T follicular helper cell (primary cell): Measurements from ENCODE around the gene NPAS2.

ENCODE experiments used
- DNase-seq: peaks from one replicate; pipeline ENCODE4 v3.0.0-alpha.2; 2020; ENCODE audit warnings: low read depth

NPAS2 gene

GRCh38 chr2:100821911-100822265 lies 1.9 kb downstream of the NPAS2 start:
- DNase-seq, result no peak

GRCh38 chr2:100822587-100823248 lies 2.8 kb downstream of the NPAS2 start:
- DNase-seq, result no peak

DNA sequence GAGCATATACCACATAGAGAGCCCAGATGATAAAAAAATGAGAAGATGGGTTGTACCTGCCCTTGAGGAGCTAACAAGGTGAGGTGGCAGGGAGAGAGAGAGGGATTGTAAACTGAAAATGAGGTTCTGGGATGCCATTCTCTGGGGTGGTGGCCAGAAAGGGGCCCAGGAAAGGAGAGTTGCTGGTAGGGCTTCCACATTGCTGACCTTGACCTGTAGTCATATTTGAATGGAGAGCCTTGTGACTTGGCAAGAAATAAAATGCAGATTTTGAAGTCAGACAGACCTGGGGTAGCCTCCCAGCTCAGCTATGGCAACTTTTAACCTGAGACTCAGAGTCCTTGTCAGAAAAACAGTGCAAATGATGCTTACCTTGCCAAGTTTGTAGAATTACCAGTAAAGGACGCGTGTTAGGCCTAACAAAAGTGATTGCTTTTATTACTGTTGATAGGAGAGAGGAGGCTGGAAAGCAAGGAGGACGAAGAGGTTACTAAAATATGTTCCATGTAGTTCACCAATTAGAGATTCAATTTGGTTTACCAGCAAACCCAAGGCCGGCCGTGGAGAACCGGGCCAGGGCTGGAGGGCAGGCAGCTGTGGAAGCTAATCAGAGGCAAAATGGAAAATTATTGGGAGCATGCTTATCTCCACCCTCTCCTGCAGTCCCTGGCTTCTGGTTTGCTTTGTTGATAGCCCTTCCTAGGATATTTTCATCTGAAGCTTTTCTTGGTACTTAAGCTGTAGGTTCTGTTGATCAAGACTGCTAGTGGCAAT lies 3.9 kb downstream of the NPAS2 start:
- no peak for DNase-seq

GRCh38 chr2:100824842-100825241 lies 4.9 kb downstream of the NPAS2 start:
- DNase-seq, result no peak

DNA sequence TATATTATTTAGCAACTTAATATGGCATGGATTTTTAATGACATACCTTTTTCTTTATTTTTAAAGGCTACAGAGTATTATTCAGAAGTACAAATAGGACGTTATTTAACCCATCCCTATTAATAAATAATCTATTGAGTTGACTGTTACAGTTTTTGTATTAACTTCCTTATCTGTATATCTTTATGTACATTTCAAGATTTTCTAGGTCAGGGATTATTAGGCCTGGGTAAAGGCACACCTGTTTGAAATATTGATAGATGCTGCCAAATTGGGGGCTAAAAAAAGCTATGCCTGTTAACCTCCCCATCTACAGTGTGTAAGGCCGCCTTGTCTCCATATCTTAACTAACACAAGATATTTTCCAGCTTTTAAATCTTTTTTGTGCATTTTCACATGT lies 6.6 kb downstream of the NPAS2 start:
- no peak for DNase-seq

DNA sequence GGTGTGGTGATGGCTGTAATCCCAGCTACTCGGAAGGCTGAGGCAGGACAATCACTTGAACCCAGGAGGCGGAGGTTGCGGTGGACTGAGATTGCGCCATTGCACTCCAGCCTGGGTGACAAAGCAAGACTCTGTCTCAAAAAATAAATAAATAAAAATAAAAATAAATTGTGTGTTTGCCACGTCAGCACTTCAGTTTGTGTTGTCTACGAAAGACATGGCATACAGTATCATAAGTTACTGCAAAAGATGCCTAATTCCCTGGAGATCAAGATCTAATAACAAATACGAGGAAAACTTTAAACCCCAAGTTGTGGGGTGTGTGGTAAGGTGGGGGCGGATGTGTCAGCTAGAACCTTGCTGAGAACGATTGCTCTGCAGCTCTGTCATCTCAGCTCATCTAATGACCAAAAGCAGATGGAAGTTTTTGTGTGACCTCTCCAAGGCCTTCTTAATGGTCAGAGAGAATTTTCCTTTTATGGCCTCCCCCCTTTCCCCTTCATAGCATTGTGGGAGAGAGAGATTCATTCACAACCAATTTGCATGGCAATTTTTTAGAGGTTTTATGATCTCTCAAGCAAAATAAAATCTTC lies 11.3 kb downstream of the NPAS2 start:
- no peak for DNase-seq

GRCh38 chr2:100831831-100832230 lies 11.9 kb downstream of the NPAS2 start:
- no peak for DNase-seq

- no peak for DNase-seq
These were observed 12.9 kb downstream of the NPAS2 start for GRCh38 chr2:100832885-100833284.

- no peak for DNase-seq
These were observed 13.4 kb downstream of the NPAS2 start for GRCh38 chr2:100833331-100833730.

DNA sequence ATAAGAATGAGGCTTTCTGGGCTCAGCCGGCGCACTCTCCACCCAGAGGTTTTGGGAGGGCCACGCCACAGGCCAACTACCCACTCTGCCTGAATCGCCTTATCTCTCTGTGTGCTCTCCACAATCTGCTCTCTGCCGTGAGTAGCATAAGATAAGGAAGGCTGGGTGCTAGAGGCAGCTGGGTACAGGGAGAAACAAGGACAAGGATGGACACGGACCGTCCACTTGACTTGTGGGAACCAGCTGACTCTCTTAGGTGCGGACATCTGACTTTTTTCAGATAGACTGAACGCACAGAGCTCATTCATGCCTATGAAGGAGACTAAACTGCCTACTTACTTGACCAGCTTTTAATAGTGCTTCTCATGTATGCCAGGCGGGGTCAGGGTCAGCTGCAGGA lies 14.3 kb downstream of the NPAS2 start:
- DNase-seq, result no peak

DNA sequence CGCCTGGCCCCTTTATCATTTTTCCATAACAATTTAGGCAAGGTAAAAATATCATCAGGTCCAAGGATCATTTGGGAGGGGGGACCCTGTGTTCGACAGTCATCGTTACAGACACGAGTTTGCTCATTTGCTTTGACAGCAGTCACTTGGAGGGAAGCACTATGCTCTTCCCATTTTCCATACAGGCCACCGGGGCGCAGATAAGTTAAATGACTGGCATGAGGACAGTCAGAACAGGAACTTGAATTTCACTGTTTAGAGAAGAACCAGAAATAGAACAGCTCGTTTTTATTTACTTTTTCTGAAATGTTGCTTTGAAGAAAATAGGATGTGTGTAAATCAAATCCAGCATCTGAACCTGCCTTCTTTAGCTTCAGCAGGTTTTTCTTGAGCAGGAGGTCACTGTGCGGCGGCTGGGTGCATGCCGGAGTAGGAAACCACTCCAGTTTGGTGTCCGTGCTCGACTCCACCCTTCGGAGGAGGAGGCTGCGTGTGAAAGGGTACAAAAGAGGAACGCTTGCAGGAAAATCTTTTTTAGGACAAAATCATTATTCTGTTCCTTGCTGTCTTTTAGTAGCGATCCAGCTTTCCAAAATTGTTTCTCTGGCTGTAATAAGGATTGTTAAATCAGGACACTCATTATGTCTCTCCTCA lies 15.2 kb downstream of the NPAS2 start:
- no peak for DNase-seq

- DNase-seq, result no peak
These were observed 20.6 kb downstream of the NPAS2 start for GRCh38 chr2:100840519-100840918.

DNA sequence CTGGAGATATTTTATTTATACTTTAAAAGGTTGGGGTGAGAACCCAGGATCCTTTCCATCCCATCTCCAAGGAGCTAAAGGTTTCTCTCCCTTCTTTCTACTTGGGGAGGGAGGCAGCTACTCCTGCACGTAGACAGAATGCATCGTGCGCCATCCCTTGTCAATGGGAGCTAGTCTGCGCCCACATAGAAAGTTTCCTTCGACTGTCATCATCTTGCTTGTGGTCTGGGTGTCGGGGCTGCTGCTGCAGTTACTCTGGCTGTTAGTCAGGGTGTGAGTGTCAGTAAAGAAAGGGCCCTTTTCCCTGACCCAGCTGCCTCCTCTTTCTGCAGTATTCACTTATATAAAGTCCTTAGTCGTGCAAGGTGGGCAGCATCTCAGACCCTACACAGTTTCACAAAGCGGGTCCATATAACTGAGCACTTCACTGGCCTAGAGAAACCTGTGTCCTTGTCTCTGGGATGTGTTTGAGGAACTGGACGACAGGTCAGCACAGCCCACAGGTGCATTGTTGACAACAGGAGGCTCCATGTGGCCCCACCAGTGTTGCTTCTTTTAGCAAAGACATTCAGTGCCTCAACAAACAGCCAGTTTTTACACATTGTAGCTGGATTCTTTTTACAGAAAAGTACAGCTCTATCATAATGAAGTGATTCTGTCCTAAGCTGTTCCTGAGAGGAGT lies 22.4 kb downstream of the NPAS2 start:
- no peak for DNase-seq

- DNase-seq, result no peak
These were observed 24.6 kb downstream of the NPAS2 start for GRCh38 chr2:100844514-100844913.

GRCh38 chr2:100845141-100845991 lies 25.4 kb downstream of the NPAS2 start:
- DNase-seq, result no peak

- DNase-seq, result no peak
These were observed 26.8 kb downstream of the NPAS2 start for GRCh38 chr2:100846716-100847115.

DNA sequence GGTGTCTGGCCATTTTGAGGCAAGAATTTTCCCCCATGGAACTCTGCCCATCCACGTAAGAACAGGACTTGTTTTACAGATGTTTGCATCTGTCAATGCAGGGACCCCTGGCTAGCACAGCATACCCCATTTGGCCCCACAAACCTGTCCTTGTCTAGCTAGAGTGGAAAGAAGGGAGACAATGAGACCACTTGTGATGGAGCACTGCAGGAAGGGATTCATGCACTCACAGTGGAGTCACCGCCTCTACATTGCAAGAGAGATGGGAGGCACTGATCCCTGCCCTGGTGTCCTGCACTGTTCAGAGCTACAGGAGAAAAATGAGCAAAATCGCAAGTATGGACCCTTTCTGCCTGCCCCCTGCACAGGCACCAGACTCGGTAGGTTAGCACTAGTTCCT lies 32.5 kb downstream of the NPAS2 start:
- DNase-seq, result no peak

DNA sequence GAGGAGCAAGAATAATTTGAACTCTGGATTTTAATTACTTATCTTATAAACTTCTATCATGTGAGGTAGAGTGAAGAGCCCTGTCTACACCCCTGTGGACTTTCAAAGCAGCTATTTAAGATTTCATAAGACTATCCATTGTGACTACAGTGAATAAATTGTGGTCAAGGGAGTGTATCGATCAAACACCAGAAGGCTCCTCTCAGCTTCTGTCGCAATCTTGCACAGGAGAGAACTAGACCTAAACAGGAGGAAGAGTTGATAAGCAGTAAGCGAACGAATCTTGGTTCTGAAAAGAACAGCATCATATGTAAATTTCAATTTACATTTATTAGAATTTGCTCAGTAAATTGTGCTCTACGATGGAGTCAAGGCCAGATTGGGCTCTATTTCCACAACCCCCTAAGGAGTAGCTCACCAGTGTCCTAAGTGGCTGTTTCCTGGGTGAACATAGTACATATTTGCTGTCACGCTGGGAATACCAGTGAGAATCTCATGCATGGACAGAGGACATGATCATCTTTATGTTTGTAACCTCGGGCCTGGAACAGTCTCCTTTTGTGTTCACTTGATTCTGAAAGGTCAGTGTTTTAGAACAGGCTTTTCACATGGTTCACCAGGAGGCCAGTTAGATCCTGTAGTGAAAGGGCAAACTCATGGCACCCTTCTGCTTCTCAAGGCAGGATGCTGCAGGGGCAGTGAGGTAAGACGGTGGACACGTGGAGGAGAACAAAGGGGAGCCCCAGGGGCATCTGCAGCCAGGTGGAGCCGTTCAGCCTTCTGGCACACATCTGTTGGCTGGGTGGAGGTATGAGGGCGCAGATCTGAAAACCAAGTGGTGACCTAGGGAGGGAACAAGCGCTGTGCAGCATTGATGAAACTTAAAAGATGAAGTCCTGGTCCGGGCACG lies 33.3 kb downstream of the NPAS2 start:
- DNase-seq, result no peak

DNA sequence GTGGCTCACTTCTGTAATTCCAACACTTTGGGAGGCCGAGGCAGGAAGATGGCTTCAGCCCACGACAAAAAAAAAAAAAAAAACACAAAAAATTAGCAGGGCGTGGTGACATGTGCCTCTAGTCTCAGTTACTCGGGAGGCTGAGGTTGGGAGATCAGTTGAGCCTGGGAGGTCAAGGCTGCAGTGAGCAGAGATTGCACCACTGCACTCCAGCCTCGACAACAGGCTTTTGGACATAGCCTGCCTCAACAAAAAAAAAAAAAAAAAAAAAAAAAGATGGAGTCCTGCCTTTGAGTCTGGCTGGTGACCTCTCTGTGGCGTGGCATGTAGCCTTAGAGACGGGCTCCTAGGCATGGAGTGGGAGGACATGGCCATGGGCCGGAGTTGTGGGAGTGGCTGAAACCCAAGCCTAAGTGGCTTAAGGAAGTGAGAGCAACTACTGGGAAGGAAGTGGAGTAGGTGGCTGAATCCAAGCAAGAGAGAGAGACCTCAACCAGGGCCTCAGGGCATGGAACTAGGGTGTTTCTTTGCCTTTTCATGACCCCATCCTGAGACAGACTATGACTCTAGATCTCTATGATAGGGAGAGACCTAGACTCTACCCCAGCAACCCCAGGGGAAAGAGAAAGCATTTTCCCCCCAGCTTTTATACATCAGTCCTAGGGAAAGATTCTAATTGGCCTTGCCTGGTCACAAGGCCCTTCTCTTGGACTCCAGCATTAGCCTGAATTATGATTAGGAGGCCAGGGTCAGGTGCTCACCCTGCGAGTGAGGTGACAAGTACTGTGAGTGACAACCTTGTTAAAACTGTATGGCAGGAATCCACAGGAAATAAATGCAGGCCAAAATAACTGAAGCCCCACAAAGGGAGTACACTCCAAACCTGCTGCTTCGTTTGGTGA lies 34.2 kb downstream of the NPAS2 start:
- DNase-seq, result no peak
